Type B pancreatic cell (in vitro differentiated cells): ENCODE results near the gene TYMS. TPM values are rescaled to one million over a fixed set of nuclear protein-coding genes. Genes with fewer than 3 reads are reported as not detected.

ENCODE experiments used
- DNase-seq: peaks from one replicate; pipeline ENCODE4 v3.0.0; 2021; ENCODE audit warnings: mixed read lengths; ENCODE audit not compliant: unreplicated experiment; ENCODE audit errors: extremely low spot score
- H3K27ac Mint-ChIP-seq: 2 replicates; pipeline ENCODE4 v1.8.0; 2021; ENCODE audit warnings: mild to moderate bottlenecking, mixed read lengths
- H3K27me3 Mint-ChIP-seq: 2 replicates; pipeline ENCODE4 v1.8.0; 2021; ENCODE audit warnings: mixed read lengths
- H3K36me3 Mint-ChIP-seq: 2 replicates; pipeline ENCODE4 v1.8.0; 2021; ENCODE audit warnings: mixed read lengths
- H3K4me1 Mint-ChIP-seq: one replicate; pipeline ENCODE4 v1.8.0; 2021; ENCODE audit warnings: mixed read lengths; ENCODE audit not compliant: unreplicated experiment
- H3K4me3 Mint-ChIP-seq: 2 replicates; pipeline ENCODE4 v1.8.0; 2021; ENCODE audit warnings: mild to moderate bottlenecking, mixed read lengths
- H3K9me3 Mint-ChIP-seq: 2 replicates; pipeline ENCODE4 v1.8.0; 2021; ENCODE audit warnings: mixed read lengths
- total RNA-seq: library from RNA; stranded (reverse); gene quantifications from 2 replicates; pipeline ENCODE4 v1.2.1, GENCODE V29; 2021; ENCODE audit warnings: low replicate concordance
- TF ChIP-seq, protein P1 (sequence below): fragments of 200-600 bp; sonication (generic); conservative IDR thresholded peaks from 2 replicates; pipeline ENCODE4 v1.5.0; 2021; ENCODE audit warnings: antibody characterized with exemption, mild to moderate bottlenecking

Gene TYMS
- total RNA-seq, 1 donor from 2014 or later = 143 TPM

GRCh38 chr18:693466-694187, 36.2 kb downstream of the TYMS start:
- Mint-ChIP-seq H3K27me3 (no peaks in the 10 kb centered on the region), H3K27ac (no peak overlapping the region)
- no peak for DNase-seq

DNA sequence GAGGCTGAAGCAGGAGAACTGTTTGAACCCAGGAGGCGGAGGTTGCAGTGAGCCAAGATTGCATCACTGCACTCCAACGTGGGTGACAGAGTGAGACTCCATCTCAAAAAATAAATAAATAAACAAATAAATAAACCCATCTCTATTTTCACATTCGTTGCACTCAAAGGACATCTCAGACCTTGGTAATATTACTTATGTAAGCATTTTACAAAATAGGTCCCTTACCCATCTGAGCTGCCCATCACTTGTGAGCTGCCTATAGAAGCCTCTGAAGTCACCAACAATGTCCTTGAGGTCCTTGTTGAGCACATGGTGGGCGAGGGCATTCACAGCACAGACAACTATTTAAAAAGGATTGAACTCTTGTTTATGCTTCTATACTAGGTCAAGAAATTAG, 39.6 kb downstream of the TYMS start:
- H3K4me3 Mint-ChIP-seq = no peak overlapping the region
- H3K27ac Mint-ChIP-seq = no peak overlapping the region
- H3K4me1 Mint-ChIP-seq = no peaks in the 10 kb centered on the region
- no peak for DNase-seq
- H3K27me3 Mint-ChIP-seq = no peaks in the 10 kb centered on the region
- peaks cover 14% of the 10 kb centered on the region for H3K36me3 Mint-ChIP-seq
- TF ChIP-seq, protein P1, sequence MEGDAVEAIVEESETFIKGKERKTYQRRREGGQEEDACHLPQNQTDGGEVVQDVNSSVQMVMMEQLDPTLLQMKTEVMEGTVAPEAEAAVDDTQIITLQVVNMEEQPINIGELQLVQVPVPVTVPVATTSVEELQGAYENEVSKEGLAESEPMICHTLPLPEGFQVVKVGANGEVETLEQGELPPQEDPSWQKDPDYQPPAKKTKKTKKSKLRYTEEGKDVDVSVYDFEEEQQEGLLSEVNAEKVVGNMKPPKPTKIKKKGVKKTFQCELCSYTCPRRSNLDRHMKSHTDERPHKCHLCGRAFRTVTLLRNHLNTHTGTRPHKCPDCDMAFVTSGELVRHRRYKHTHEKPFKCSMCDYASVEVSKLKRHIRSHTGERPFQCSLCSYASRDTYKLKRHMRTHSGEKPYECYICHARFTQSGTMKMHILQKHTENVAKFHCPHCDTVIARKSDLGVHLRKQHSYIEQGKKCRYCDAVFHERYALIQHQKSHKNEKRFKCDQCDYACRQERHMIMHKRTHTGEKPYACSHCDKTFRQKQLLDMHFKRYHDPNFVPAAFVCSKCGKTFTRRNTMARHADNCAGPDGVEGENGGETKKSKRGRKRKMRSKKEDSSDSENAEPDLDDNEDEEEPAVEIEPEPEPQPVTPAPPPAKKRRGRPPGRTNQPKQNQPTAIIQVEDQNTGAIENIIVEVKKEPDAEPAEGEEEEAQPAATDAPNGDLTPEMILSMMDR = no peak
- H3K9me3 Mint-ChIP-seq = no peaks in the 10 kb centered on the region

More at GRCh38 chr18:693466-694187, 36.2 kb downstream of the TYMS start:
- no peaks in the 10 kb centered on the region for H3K9me3 Mint-ChIP-seq
- no peak overlapping the region for H3K4me3 Mint-ChIP-seq
- peaks cover 11% of the 10 kb centered on the region for H3K36me3 Mint-ChIP-seq
- TF ChIP-seq, protein P1 = no peak
- H3K4me1 Mint-ChIP-seq = no peaks in the 10 kb centered on the region

DNA sequence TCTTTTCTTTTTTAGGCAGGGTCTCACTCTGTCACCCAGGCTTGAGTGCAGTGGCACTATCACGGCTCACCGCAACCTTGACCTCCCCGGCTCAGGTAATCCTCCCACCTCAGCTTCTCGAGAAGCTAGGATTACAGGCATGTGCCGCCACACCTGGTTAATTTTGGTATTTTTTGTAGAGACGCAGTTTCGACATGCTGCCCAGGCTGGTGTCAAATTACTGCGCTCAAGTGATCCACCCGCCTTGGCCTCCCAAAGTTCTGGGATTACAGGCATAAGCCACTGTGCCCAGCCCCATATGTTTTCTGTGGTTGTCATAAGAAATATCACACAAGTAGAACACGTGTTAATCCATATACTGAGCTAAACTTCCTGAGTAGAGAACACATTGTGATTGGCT, 40.3 kb downstream of the TYMS start:
- Mint-ChIP-seq H3K27ac (no peak overlapping the region), H3K4me1 (peaks cover 1% of the 10 kb centered on the region), H3K27me3 (no peaks in the 10 kb centered on the region), H3K36me3 (peaks cover 15% of the 10 kb centered on the region), H3K4me3 (no peak overlapping the region), H3K9me3 (no peaks in the 10 kb centered on the region)
- DNase-seq = peak; percentile 31
- TF ChIP-seq, protein P1 = no peak

DNA sequence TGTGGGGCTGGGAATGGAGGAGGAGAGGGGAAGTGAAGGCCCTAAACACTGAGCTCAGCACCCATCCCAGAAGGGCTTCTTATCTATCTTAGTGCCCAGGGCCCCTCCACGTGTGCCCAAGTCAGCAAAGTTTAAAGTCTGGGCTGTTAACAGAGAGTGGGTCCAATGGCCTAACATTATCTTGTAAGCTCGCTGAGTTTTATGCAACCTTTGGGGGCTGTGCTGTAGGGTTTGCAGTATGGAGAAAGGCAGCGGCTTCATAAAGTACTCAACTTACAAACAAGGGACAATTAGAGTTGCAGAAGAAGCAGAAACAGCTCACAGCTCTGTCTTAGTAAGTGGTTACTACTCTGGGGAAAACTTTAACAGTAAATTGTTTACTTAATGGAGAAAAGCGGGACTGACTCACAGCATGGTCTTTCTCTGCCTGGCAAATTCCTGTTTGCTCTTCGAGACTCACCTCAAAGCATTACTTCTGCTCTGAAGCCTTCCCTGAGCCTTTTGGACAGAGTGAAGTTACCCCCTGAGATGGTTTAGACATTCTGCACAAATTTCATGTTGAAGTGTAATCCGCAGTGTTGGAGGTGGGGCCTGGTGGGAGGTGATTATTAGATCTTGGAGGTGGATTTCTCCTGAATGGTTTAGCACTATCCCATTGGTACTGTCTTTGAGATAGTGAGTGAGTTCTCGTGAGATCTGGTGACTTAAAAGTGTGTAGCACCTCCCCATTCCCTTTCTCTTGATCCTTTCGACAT, 45.9 kb downstream of the TYMS start:
- DNase-seq = peak; percentile 43
- Mint-ChIP-seq H3K27me3 (no peaks in the 10 kb centered on the region), H3K9me3 (no peaks in the 10 kb centered on the region), H3K27ac (peak overlapping the region; percentile 18), H3K36me3 (peaks cover 31% of the 10 kb centered on the region), H3K4me3 (peak overlapping the region; percentile 7), H3K4me1 (peaks cover 21% of the 10 kb centered on the region)
- TF ChIP-seq, protein P1 = no peak

DNA sequence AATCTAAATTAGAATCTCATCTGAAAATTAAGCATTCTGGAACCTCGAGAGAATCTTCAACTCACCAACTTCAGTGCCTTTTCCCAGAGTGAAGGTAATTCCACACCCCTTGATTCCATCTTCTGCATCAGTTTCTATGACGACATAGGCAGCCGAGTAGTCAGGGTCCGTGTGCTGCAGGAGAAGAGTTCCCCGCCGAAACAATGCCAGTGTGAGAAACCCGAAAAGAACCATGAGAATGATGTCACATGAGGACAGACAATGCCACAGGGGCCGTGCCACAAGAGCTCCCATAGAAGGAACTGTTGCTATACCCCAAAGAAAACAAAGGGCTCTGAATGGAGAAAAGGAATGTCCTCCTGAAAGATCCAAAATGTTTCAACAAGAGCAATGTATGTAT, 49.0 kb downstream of the TYMS start:
- Mint-ChIP-seq H3K9me3 (no peaks in the 10 kb centered on the region), H3K27me3 (no peaks in the 10 kb centered on the region), H3K4me3 (no peak overlapping the region), H3K27ac (no peak overlapping the region), H3K4me1 (peaks cover 37% of the 10 kb centered on the region), H3K36me3 (peaks cover 44% of the 10 kb centered on the region)
- DNase-seq = no peak
- TF ChIP-seq, protein P1 = no peak
